A673 (cell line): Measurements from ENCODE around the gene H2BK1.

Source experiments
- EZH2 ChIP-seq: fragments of 200-600 bp; sonication (generic); IDR thresholded peaks from 2 replicates; pipeline ENCODE4 v1.6.1; 2017; ENCODE audit warnings: borderline replicate concordance, low read depth, mild to moderate bottlenecking, mixed read lengths, antibody characterized with exemption, low read length; ENCODE audit not compliant: poor library complexity, severe bottlenecking
- TF ChIP-seq, protein P1 (sequence below): fragments of 300-800, 200-600 bp; sonication (generic); conservative IDR thresholded peaks from 2 replicates; pipeline ENCODE4 v1.5.1; 2017; ENCODE audit warnings: low read depth, mild to moderate bottlenecking, antibody characterized with exemption, low read length, moderate library complexity, mixed read lengths

DNA sequence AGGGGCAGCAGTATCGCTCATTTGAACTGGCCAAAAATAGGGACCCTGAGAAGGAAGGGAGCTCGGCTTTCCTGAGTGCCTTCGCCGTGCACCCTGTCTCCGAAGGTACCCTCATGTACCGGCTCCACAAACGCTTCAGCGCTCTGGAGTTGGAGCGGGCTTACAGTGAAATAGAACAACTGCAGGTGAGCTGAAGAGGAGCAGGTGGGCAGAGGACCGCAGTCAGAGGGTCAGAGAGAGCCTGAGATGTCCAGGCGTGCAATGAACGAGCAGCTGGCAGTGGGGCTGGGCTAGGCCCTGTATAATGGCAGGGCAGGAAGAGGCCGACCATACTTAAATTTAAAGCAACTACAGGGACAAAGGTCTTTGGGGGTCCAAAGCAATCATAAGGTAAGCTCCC is 26.1 kb upstream of the H2BK1 start:
- TF ChIP-seq, protein P1, sequence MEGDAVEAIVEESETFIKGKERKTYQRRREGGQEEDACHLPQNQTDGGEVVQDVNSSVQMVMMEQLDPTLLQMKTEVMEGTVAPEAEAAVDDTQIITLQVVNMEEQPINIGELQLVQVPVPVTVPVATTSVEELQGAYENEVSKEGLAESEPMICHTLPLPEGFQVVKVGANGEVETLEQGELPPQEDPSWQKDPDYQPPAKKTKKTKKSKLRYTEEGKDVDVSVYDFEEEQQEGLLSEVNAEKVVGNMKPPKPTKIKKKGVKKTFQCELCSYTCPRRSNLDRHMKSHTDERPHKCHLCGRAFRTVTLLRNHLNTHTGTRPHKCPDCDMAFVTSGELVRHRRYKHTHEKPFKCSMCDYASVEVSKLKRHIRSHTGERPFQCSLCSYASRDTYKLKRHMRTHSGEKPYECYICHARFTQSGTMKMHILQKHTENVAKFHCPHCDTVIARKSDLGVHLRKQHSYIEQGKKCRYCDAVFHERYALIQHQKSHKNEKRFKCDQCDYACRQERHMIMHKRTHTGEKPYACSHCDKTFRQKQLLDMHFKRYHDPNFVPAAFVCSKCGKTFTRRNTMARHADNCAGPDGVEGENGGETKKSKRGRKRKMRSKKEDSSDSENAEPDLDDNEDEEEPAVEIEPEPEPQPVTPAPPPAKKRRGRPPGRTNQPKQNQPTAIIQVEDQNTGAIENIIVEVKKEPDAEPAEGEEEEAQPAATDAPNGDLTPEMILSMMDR: no peak
- no peak for TF ChIP-seq EZH2
